HG03575 (cell line): ENCODE data around the gene MAST1.

Source experiments
- ATAC-seq: cut with Tn5 transposase; IDR thresholded peaks from one replicate; pipeline ENCODE4 v1.9.1; 2021; ENCODE audit not compliant: unreplicated experiment, insufficient number of reproducible peaks, low FRiP score; ENCODE audit errors: extremely low read depth

MAST1 gene

GRCh38 chr19:12922959-12923358, 84.6 kb downstream of the MAST1 start:
- no peak for ATAC-seq
